ENCODE measurements around the gene CACTIN. TPM values are rescaled to one million over a fixed set of nuclear protein-coding genes. Genes with fewer than 3 reads are reported as not detected.

The CACTIN gene
- total RNA-seq, 4 donors from 2014 or later, result 22.6 to 29.9 (median 27.9) TPM

DNA sequence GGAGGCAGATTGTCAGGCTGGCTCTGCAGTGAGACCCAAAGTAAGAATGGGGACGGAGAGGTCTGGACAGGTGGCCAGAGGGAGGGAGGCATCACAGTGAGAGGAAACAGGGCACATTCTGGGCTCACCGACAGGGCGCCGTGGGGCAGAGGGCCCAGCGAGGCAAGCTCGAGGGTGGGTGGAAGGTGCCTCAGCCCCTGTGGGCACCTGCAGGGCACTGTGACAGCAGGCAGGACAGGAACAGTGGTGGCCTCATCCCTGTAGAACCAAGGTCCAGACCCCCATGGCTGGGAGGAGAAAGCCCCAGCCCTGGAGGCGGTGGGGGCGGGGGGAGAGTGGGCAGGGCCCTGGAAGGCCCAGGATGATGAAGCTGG lies 46.0 kb upstream of the CACTIN start:
- Histone ChIP-seq H3K4me3 (no peak overlapping the region), H3K36me3 (no peaks in the 10 kb centered on the region), H3K27ac (no peak overlapping the region), H3K27me3 (no peaks in the 10 kb centered on the region), H3K4me1 (peaks cover 46% of the 10 kb centered on the region), H3K9me3 (no peaks in the 10 kb centered on the region)
- DNase-seq (ENCODE audit: low spot score in 2 of 2), result no peak
- WGBS, result 81% methylated on average over 6 of the region's 8 CpGs
- TF ChIP-seq POLR2A (IDR thresholded peaks at IDR 0.05), result no peak
- TF ChIP-seq, protein P1, sequence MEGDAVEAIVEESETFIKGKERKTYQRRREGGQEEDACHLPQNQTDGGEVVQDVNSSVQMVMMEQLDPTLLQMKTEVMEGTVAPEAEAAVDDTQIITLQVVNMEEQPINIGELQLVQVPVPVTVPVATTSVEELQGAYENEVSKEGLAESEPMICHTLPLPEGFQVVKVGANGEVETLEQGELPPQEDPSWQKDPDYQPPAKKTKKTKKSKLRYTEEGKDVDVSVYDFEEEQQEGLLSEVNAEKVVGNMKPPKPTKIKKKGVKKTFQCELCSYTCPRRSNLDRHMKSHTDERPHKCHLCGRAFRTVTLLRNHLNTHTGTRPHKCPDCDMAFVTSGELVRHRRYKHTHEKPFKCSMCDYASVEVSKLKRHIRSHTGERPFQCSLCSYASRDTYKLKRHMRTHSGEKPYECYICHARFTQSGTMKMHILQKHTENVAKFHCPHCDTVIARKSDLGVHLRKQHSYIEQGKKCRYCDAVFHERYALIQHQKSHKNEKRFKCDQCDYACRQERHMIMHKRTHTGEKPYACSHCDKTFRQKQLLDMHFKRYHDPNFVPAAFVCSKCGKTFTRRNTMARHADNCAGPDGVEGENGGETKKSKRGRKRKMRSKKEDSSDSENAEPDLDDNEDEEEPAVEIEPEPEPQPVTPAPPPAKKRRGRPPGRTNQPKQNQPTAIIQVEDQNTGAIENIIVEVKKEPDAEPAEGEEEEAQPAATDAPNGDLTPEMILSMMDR (IDR thresholded peaks at IDR 0.05), result no peak
- TF ChIP-seq POLR2AphosphoS5 (IDR thresholded peaks at IDR 0.05), result no peak
- no peak for TF ChIP-seq EP300 (IDR thresholded peaks at IDR 0.05)

DNA sequence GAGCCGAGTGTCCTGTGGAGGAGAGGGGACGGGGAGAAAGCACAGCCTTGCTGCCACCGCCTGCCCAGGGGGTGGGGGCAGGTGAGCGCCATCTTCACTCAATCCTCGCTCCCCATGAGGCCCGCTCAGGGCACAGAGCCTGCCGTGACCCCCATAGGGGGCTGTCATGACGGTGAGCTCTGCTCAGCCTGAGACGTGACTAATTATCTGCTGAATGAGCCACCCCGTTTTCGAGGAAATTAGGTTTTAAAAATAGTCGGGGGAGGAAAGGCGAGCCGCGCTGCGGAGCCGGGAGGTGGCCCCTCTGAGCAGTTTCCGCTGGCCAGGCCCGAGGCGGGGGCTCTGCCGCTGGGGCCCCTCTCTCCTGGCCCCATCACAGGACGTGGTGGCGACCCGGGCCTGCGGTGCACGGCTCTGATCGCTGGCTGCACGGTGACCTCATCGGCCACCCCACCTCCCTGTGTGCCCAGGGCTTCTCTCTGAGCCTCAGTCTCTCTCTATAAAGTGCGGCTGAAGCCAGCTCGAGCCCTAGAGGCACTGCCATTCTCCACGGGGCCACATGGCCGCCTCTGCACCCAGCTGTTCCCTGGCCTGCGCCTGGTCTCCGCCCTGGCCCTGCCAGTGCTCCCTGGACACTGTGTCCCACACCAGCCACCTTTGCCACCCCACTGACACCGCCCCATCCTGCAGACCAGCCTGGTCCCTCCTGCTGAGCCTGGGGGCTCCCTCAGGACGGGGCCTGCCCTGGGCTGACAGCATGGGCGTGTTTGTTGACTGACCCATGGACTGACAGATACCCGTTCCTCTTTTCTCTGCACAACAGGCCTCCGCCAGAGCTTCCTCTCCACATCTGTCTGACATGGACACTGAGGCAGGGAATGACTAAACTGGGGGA lies 45.3 kb upstream of the CACTIN start:
- H3K4me1 ChIP-seq, result peaks cover 46% of the 10 kb centered on the region

DNA sequence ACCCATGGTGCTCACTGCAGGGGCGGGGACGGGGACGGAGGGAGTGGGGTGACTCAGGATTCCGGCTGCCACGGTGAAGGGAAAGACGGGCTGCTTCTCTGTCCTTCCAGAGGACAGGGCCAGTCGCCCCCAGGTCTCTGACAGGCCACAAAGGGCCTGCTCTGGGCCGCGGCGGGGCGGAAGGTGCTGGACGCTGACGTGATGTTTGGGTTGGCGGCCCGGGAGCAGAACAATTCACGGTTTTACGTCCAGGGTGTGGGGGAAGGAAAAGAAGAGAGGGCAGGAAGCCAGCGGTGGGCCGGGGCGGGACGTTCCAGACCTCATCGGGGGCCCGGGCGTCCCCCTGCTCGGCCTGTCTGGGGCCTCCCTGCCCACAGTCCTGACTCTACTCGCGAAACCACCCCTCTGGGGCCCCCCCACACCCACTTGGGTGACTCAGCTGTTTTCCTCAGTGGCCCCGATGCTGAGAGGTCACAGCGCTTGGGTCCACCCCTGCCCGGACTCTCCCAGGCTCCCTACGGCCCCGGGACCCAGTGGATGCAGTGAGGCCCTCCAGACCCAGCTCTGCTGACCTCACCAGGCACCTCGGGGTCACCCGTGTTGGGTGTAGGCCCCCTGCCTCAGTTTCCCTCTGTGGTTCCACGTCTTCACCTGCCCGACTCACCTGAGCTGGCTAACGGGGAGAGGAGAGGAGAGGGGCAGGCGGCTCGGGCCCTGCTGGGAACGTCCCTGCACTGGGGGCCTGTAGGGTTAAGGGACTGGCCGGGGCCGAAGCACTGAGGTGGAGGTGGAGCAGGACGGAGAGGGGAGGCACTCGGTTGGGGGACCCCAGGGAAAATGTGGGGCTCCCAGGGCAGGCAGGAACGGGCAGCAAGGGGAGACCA lies 44.4 kb upstream of the CACTIN start:
- no peaks in the 10 kb centered on the region for H3K9me3 ChIP-seq
- H3K27ac ChIP-seq, result peak overlapping the region; percentile 89
- 50% methylated on average over 38 of the region's 45 CpGs for WGBS
- DNase-seq (ENCODE audit: low spot score in 2 of 2), result peak in 1 of 2 donors; percentile 80
- TF ChIP-seq POLR2A (IDR thresholded peaks at IDR 0.05), result no peak
- TF ChIP-seq POLR2AphosphoS5 (IDR thresholded peaks at IDR 0.05), result peak in 1 of 3 donors; percentile 27
- no peak for TF ChIP-seq EP300 (IDR thresholded peaks at IDR 0.05)
- H3K36me3 ChIP-seq, result no peaks in the 10 kb centered on the region
- H3K27me3 ChIP-seq, result no peaks in the 10 kb centered on the region
- peaks cover 49% of the 10 kb centered on the region for H3K4me1 ChIP-seq
- H3K4me3 ChIP-seq, result peak overlapping the region; percentile 32

More for the DNA sequence above, 45.3 kb upstream of the CACTIN start:
- Histone ChIP-seq H3K27ac (peak overlapping the region; percentile 89), H3K27me3 (no peaks in the 10 kb centered on the region), H3K4me3 (peak overlapping the region; percentile 32), H3K36me3 (no peaks in the 10 kb centered on the region), H3K9me3 (no peaks in the 10 kb centered on the region)
- 65% methylated on average over 39 of the region's 40 CpGs for WGBS
- no peak for DNase-seq (ENCODE audit: low spot score in 2 of 2)
- TF ChIP-seq, protein P1 (IDR thresholded peaks at IDR 0.05), result no peak
- TF ChIP-seq POLR2A (IDR thresholded peaks at IDR 0.05) (no peak), POLR2AphosphoS5 (IDR thresholded peaks at IDR 0.05) (no peak), EP300 (IDR thresholded peaks at IDR 0.05) (no peak)

DNA sequence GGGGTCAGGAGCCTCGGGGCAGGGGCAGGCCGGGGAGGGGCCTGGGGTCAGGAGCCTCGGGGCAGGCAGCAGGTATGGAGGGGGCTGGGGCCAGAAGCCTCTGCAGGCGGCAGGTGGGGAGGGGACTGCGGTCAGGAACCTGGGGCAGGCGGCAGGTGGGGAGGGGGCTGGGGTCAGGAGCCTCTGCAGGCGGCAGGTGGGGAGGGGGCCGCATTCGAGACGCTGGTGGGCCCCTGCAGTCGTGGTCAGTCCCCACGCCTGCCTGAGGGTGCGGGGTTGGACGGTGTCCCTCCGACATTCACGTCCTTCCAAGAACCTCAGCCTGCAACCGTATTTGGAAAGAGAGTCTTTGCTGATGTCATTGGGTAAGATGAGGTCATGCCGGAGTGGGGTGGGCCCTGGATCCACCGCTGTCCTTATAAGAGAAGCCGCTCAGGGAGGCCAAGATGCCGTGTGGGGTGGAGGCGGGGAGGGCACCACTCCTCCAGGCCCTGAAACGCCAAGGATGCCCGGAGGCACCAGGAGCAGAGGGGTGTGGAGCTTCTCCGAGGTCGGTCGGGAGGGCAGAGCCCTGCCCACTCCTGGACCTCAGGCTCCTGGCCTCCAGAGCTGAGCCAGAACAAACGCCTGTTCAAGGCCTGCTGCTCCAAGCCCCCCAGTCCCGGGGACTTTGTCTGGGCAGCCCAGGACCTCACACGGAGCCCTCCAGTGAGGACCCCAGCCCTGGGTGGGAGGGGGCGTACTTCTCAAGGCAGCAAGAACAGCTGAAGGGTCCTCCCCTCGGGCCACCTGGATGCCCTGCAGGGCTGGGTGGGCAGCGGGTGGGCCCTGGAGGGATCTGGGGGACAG lies 43.6 kb upstream of the CACTIN start:
- no peak for TF ChIP-seq POLR2AphosphoS5 (IDR thresholded peaks at IDR 0.05)
- TF ChIP-seq EP300 (IDR thresholded peaks at IDR 0.05), result peak; percentile 14
- peak in 1 of 2 donors; percentile 86 for TF ChIP-seq POLR2A (IDR thresholded peaks at IDR 0.05)
- TF ChIP-seq, protein P1 (IDR thresholded peaks at IDR 0.05), result no peak
- H3K9me3 ChIP-seq, result no peaks in the 10 kb centered on the region
- no peaks in the 10 kb centered on the region for H3K27me3 ChIP-seq
- H3K4me3 ChIP-seq, result peak overlapping the region; percentile 32
- H3K36me3 ChIP-seq, result no peaks in the 10 kb centered on the region
- DNase-seq (ENCODE audit: low spot score in 2 of 2), result peak; percentile 85 to 89
- WGBS, result 60% methylated on average over 31 of the region's 33 CpGs
- peak overlapping the region; percentile 89 for H3K27ac ChIP-seq
- H3K4me1 ChIP-seq, result peaks cover 53% of the 10 kb centered on the region

Data from suprapubic skin (tissue), 4 donors.